HCT116 (cell line): ENCODE data around the gene TMPRSS3. TPM values are rescaled to one million over a fixed set of nuclear protein-coding genes. Genes with fewer than 3 reads are reported as not detected.

Experiments
- ATAC-seq: fragments of 200-7000 bp; cut with Tn5 transposase; 2 replicates; pipeline ENCODE4 v1.9.1; 2020; ENCODE audit warnings: mild to moderate bottlenecking, moderate library complexity
- BruUV-seq: library from RNA; stranded (reverse); fragments of 400-500 nt; replicated peaks from 2 replicates; lab custom pipeline; 2021; lab: Mats Ljungman, UMichigan
- CTCF ChIA-PET: fragments of 300-600 bp; sonication (Branson Sonifier 250); formaldehyde crosslinking; loops from one replicate; lab custom pipeline; 2021; ENCODE audit warnings: antibody characterized with exemption; lab: Charles Lee
- POLR2A ChIA-PET: fragments of 300-600, 350-600 bp; sonication (Branson Sonifier 250); formaldehyde crosslinking; loops from one replicate; lab custom pipeline; 2021; ENCODE audit warnings: antibody characterized with exemption; lab: Charles Lee
- RAD21 ChIA-PET, 2 experiments: fragments of 300-600 bp; sonication (Branson Sonifier 250); formaldehyde crosslinking; loops; one replicate each; lab custom pipeline; 2023; ENCODE audit warnings: low total read pairs in 2 of 2; ENCODE audit not compliant: uncharacterized antibody in 2 of 2, unreplicated experiment in 2 of 2, low non-redundant PET in 1 of 2; lab: Charles Lee
- DNase-seq: peaks from one replicate; pipeline ENCODE4 v3.0.0-alpha.2; 2010; ENCODE audit warnings: low read depth, low spot score
- H2AFZ ChIP-seq: fragments of 200-600 bp; shearing (Covaris generic), sonication (generic); 2 replicates; pipeline ENCODE4 v1.6.1; 2017; ENCODE audit warnings: low read depth, mixed run types, mixed read lengths, antibody characterized with exemption, low read length; ENCODE audit not compliant: poor library complexity, severe bottlenecking
- H3K27ac ChIP-seq: 2 replicates; pipeline ENCODE4 v1.5.1; 2012; ENCODE audit warnings: low read depth, low read length
- H3K27me3 ChIP-seq: fragments of 200-600 bp; sonication (generic); 2 replicates; pipeline ENCODE4 v1.6.1; 2016; ENCODE audit warnings: mixed run types, low read length, mixed read lengths; ENCODE audit not compliant: insufficient read depth
- H3K36me3 ChIP-seq, 2 experiments: fragments of 200-500 bp in 1 of 2; fragments of 200-600 bp in 1 of 2; sonication (Bioruptor generic) in 1 of 2; sonication (generic) in 1 of 2; 2 replicates each; pipeline versions ENCODE4 v1.5.1 to v1.6.1; 2014 to 2016; ENCODE audit warnings: low read length in 2 of 2, inconsistent platforms in 1 of 2, mixed read lengths in 1 of 2, mixed run types in 1 of 2; ENCODE audit not compliant: insufficient read depth in 2 of 2, control insufficient read depth in 1 of 2
- H3K4me1 ChIP-seq, 2 experiments: fragments of 200-600 bp in 1 of 2; sonication (generic) in 1 of 2; 2 replicates each; pipeline versions ENCODE4 v1.5.1 to v1.6.1; 2012 to 2017; ENCODE audit warnings: low read length in 2 of 2, inconsistent platforms in 1 of 2, mild to moderate bottlenecking in 1 of 2, mixed read lengths in 1 of 2, mixed run types in 1 of 2, moderate library complexity in 1 of 2; ENCODE audit not compliant: insufficient read depth in 2 of 2, control insufficient read depth in 1 of 2
- H3K4me2 ChIP-seq: fragments of 200-600 bp; sonication (generic); 2 replicates; pipeline ENCODE4 v1.6.1; 2017; ENCODE audit warnings: mixed run types, low read length, mixed read lengths
- H3K4me3 ChIP-seq, 2 experiments: fragments of 200-600 bp in 1 of 2; sonication (generic) in 1 of 2; replicated peaks in 1 of 2; 2 replicates each; pipeline ENCODE4 v1.5.1; 2011 to 2016; ENCODE audit warnings: low read length in 2 of 2, control low read depth in 1 of 2, low read depth in 1 of 2, mild to moderate bottlenecking in 1 of 2, mixed read lengths in 1 of 2, mixed run types in 1 of 2
- H3K79me2 ChIP-seq: fragments of 200-600 bp; sonication (generic); 2 replicates; pipeline ENCODE4 v1.6.1; 2017; ENCODE audit warnings: mild to moderate bottlenecking, mixed run types, low read length, moderate library complexity, mixed read lengths; ENCODE audit not compliant: insufficient read depth
- H3K9ac ChIP-seq: fragments of 200-600 bp; sonication (generic); 2 replicates; pipeline ENCODE4 v1.6.1; 2016; ENCODE audit warnings: low read length, mixed read lengths
- H3K9me2 ChIP-seq: fragments of 200-600 bp; sonication (generic), shearing (Covaris generic); 2 replicates; pipeline ENCODE4 v1.6.1; 2017; ENCODE audit warnings: mixed run types, mild to moderate bottlenecking, moderate library complexity; ENCODE audit not compliant: insufficient read depth
- H3K9me3 ChIP-seq, 2 experiments: fragments of 200-500 bp in 1 of 2; fragments of 200-600 bp in 1 of 2; sonication (Bioruptor generic) in 1 of 2; sonication (generic) in 1 of 2; 2 replicates each; pipeline ENCODE4 v1.6.1; 2014 to 2017; ENCODE audit warnings: low read length in 2 of 2, mixed read lengths in 2 of 2, inconsistent platforms in 1 of 2, low read depth in 1 of 2, mild to moderate bottlenecking in 1 of 2, mixed run types in 1 of 2, moderate library complexity in 1 of 2; ENCODE audit not compliant: control insufficient read depth in 1 of 2, insufficient read depth in 1 of 2
- H4K20me1 ChIP-seq: fragments of 200-600 bp; sonication (generic), shearing (Covaris generic); 2 replicates; pipeline ENCODE4 v1.6.1; 2017; ENCODE audit warnings: mixed run types, mild to moderate bottlenecking, moderate library complexity; ENCODE audit not compliant: insufficient read depth
- CBX3 ChIP-seq: IDR thresholded peaks from 2 replicates; pipeline ENCODE4 v1.6.1; 2012; ENCODE audit warnings: low read depth
- ELF1 ChIP-seq: IDR thresholded peaks from 2 replicates; pipeline ENCODE4 v1.6.1; 2012; ENCODE audit warnings: low read depth, borderline replicate concordance
- JUND ChIP-seq: IDR thresholded peaks from 2 replicates; pipeline ENCODE4 v1.6.1; 2012
- intact Hi-C: fragments of 100-400 bp; cut with micrococcal nuclease; formaldehyde crosslinking; loops from 2 replicates; pipeline ENCODE4 v1.10.0; 2022
- total RNA-seq: library from RNA; stranded (reverse); gene quantifications from one replicate; pipeline ENCODE4 v1.2.1, GENCODE V29; 2021; ENCODE audit not compliant: unreplicated experiment
- TF ChIP-seq, protein P1 (sequence below): IDR thresholded peaks from 2 replicates; pipeline ENCODE4 v1.6.1; 2011; ENCODE audit warnings: mild to moderate bottlenecking, low read length, moderate library complexity; ENCODE audit not compliant: insufficient replicate concordance; ENCODE audit errors: extremely low read depth
- TF ChIP-seq, protein P2 (sequence below): IDR thresholded peaks from 2 replicates; pipeline ENCODE4 v1.6.1; 2012; ENCODE audit warnings: low read depth

TMPRSS3 gene
- total RNA-seq, 1 experiment from 2014 or later: not detected

DNA sequence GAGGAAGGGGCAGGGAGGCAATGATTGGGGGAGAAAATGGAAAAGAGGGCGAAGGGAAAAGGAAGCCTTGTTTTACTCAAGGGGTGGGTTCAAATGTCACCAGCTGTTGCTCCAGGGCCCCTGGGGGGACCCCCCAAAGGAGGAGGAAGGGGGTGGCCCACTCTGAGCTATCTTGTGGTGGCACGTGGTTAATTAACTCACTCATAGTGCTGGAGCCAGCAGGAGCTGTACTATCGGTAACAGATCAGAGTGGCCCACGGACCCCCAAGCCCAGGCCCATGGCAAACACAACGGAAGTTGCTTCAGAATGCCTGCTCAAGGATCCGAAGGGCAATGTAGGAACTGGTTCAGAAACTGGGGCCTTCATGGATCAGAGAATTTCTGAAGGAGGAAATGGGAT, 52.3 kb downstream of the TMPRSS3 start:
- H4K20me1 ChIP-seq: no peaks in the 10 kb centered on the region
- TF ChIP-seq, protein P1, sequence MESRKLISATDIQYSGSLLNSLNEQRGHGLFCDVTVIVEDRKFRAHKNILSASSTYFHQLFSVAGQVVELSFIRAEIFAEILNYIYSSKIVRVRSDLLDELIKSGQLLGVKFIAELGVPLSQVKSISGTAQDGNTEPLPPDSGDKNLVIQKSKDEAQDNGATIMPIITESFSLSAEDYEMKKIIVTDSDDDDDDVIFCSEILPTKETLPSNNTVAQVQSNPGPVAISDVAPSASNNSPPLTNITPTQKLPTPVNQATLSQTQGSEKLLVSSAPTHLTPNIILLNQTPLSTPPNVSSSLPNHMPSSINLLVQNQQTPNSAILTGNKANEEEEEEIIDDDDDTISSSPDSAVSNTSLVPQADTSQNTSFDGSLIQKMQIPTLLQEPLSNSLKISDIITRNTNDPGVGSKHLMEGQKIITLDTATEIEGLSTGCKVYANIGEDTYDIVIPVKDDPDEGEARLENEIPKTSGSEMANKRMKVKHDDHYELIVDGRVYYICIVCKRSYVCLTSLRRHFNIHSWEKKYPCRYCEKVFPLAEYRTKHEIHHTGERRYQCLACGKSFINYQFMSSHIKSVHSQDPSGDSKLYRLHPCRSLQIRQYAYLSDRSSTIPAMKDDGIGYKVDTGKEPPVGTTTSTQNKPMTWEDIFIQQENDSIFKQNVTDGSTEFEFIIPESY: no peak
- TF ChIP-seq, protein P2, sequence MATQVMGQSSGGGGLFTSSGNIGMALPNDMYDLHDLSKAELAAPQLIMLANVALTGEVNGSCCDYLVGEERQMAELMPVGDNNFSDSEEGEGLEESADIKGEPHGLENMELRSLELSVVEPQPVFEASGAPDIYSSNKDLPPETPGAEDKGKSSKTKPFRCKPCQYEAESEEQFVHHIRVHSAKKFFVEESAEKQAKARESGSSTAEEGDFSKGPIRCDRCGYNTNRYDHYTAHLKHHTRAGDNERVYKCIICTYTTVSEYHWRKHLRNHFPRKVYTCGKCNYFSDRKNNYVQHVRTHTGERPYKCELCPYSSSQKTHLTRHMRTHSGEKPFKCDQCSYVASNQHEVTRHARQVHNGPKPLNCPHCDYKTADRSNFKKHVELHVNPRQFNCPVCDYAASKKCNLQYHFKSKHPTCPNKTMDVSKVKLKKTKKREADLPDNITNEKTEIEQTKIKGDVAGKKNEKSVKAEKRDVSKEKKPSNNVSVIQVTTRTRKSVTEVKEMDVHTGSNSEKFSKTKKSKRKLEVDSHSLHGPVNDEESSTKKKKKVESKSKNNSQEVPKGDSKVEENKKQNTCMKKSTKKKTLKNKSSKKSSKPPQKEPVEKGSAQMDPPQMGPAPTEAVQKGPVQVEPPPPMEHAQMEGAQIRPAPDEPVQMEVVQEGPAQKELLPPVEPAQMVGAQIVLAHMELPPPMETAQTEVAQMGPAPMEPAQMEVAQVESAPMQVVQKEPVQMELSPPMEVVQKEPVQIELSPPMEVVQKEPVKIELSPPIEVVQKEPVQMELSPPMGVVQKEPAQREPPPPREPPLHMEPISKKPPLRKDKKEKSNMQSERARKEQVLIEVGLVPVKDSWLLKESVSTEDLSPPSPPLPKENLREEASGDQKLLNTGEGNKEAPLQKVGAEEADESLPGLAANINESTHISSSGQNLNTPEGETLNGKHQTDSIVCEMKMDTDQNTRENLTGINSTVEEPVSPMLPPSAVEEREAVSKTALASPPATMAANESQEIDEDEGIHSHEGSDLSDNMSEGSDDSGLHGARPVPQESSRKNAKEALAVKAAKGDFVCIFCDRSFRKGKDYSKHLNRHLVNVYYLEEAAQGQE: no peak
- no peak overlapping the region for H3K4me2 ChIP-seq
- ATAC-seq (no peak), DNase-seq (no peak)
- no peak overlapping the region for H3K9ac ChIP-seq
- no peaks in the 10 kb centered on the region for H3K36me3 ChIP-seq
- H2AFZ ChIP-seq: no peak overlapping the region
- ChIA-PET POLR2A (no interaction called here), RAD21 (no interaction called here), CTCF (no interaction called here)
- no peaks in the 10 kb centered on the region for H3K9me2 ChIP-seq
- no peaks in the 10 kb centered on the region for H3K79me2 ChIP-seq
- no peaks in the 10 kb centered on the region for H3K27me3 ChIP-seq
- H3K9me3 ChIP-seq: no peaks in the 10 kb centered on the region
- BruUV-seq: no TSS peak
- H3K27ac ChIP-seq: no peak overlapping the region
- no peaks in the 10 kb centered on the region for H3K4me1 ChIP-seq
- intact Hi-C loops: no loop called here
- no peak overlapping the region for H3K4me3 ChIP-seq

DNA sequence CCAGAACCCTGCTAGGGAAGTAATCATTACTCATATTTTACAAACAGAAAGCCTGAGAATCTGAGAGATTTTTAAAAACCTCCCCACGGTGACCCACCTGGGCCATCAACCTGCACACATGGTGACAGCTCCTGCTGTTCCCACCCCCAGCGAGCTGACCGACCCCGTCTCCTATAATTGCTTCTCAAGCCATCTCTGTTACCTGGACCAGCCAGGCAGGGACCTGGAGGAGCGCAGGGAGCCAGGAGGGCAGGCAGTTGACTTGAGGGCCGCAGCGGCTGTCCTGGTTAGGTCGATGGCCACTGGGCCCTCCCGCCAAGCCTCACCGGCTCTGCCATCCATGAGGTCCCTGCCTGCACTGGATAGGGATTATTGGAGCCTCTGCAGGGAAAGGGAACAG, 52.8 kb downstream of the TMPRSS3 start:
- RAD21 ChIA-PET: no interaction called here
- Histone ChIP-seq H4K20me1 (no peaks in the 10 kb centered on the region), H3K79me2 (no peaks in the 10 kb centered on the region), H3K9me3 (no peaks in the 10 kb centered on the region), H3K36me3 (no peaks in the 10 kb centered on the region), H3K27ac (no peak overlapping the region), H3K9me2 (no peaks in the 10 kb centered on the region), H2AFZ (no peak overlapping the region), H3K4me2 (no peak overlapping the region), H3K27me3 (no peaks in the 10 kb centered on the region), H3K4me1 (no peaks in the 10 kb centered on the region), H3K9ac (no peak overlapping the region), H3K4me3 (no peak overlapping the region)
- POLR2A ChIA-PET: no interaction called here
- CTCF ChIA-PET: no interaction called here
- DNase-seq (no peak), ATAC-seq (no peak)
- BruUV-seq: no TSS peak
- no peak for TF ChIP-seq ELF1
- no peak for TF ChIP-seq JUND
- no peak for TF ChIP-seq CBX3
- intact Hi-C loops: no loop called here
